GM10248 (cell line): ENCODE measurements around the gene DSTN.

Source experiments
- CTCF ChIA-PET: fragments of 300-600 bp; sonication (Branson Sonifier 250); formaldehyde crosslinking; extraction: SDS; loops from one replicate; lab custom pipeline; 2021; ENCODE audit warnings: antibody characterized with exemption; lab: Yijun Ruan, JAX
- POLR2A ChIA-PET: fragments of 350-650 bp; sonication (Branson Sonifier 250); formaldehyde crosslinking; extraction: SDS; loops from one replicate; lab custom pipeline; 2020; ENCODE audit warnings: antibody characterized with exemption; lab: Yijun Ruan, JAX
- DNase-seq: peaks from one replicate; pipeline ENCODE4 v3.0.0; 2012; ENCODE audit errors: extremely low spot score
- CTCF ChIP-seq: IDR thresholded peaks from 2 replicates; pipeline ENCODE4 v1.5.1; 2012; ENCODE audit warnings: mild to moderate bottlenecking, low read depth; ENCODE audit errors: extremely low read depth, missing control alignments, control extremely low read depth

DSTN gene

GRCh38 chr20:17625246-17626051, 55.6 kb downstream of the DSTN start:
- no peak for DNase-seq
- CTCF ChIA-PET: no interaction called here
- POLR2A ChIA-PET: no interaction called here
- TF ChIP-seq CTCF: no peak

GRCh38 chr20:17626217-17627007, 56.5 kb downstream of the DSTN start:
- CTCF ChIA-PET: interaction anchor here (1.7 kb wide), 1 partner anchor 9 kb away, joined by 5 read pairs; no protein-coding TSS in a partner anchor
- DNase-seq: no peak
- no peak for TF ChIP-seq CTCF
- POLR2A ChIA-PET: no interaction called here

GRCh38 chr20:17627101-17627955, 57.5 kb downstream of the DSTN start:
- no peak for DNase-seq
- CTCF ChIA-PET: interaction anchor here (1.7 kb wide), 1 partner anchor 10 kb away, joined by 5 read pairs; no protein-coding TSS in a partner anchor
- POLR2A ChIA-PET: no interaction called here
- no peak for TF ChIP-seq CTCF

GRCh38 chr20:17628101-17628841, 58.4 kb downstream of the DSTN start:
- ChIA-PET CTCF (no interaction called here), POLR2A (no interaction called here)
- no peak for TF ChIP-seq CTCF
- no peak for DNase-seq

GRCh38 chr20:17629025-17629424, 59.1 kb downstream of the DSTN start:
- ChIA-PET POLR2A (no interaction called here), CTCF (no interaction called here)
- no peak for TF ChIP-seq CTCF

More at GRCh38 chr20:17629025-17629424, 59.1 kb downstream of the DSTN start:
- DNase-seq: no peak
